ENCODE measurements around the gene SMIM29.
A peak's percentile ranks its signal among the peaks of the same experiment; 100 is the strongest.
"Not testable (repeated sequence)": the region's sequence is repeated elsewhere in the genome, so short reads cannot be mapped to it uniquely, and the experiment has no call there.

SMIM29 gene

GRCh38 chr6:34247481-34248197, 1.2 kb downstream of the SMIM29 start:
- DNase-seq (ENCODE audit: low read depth) = no peak
- peak overlapping the region; percentile 81 for H3K4me3 ChIP-seq (ENCODE audit: low read length)

GRCh38 chr6:34246563-34247391, 2.0 kb downstream of the SMIM29 start:
- no peak for DNase-seq (ENCODE audit: low read depth)
- TF ChIP-seq, protein P1, sequence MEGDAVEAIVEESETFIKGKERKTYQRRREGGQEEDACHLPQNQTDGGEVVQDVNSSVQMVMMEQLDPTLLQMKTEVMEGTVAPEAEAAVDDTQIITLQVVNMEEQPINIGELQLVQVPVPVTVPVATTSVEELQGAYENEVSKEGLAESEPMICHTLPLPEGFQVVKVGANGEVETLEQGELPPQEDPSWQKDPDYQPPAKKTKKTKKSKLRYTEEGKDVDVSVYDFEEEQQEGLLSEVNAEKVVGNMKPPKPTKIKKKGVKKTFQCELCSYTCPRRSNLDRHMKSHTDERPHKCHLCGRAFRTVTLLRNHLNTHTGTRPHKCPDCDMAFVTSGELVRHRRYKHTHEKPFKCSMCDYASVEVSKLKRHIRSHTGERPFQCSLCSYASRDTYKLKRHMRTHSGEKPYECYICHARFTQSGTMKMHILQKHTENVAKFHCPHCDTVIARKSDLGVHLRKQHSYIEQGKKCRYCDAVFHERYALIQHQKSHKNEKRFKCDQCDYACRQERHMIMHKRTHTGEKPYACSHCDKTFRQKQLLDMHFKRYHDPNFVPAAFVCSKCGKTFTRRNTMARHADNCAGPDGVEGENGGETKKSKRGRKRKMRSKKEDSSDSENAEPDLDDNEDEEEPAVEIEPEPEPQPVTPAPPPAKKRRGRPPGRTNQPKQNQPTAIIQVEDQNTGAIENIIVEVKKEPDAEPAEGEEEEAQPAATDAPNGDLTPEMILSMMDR (conservative IDR thresholded peaks at IDR 0.05; ENCODE audit: low read depth, low read length) = peak; percentile 73
- no peak overlapping the region for H3K4me3 ChIP-seq (ENCODE audit: low read length)

More at GRCh38 chr6:34247481-34248197, 1.2 kb downstream of the SMIM29 start:
- TF ChIP-seq, protein P1 (conservative IDR thresholded peaks at IDR 0.05; ENCODE audit: low read depth, low read length) = no peak

- DNase-seq (ENCODE audit: low read depth) = no peak
- TF ChIP-seq, protein P1 (conservative IDR thresholded peaks at IDR 0.05; ENCODE audit: low read depth, low read length) = no peak
Measured at GRCh38 chr6:34246249-34246562, 2.6 kb downstream of the SMIM29 start.

GRCh38 chr6:34245761-34246140, 3.1 kb downstream of the SMIM29 start:
- not testable (repeated sequence) for H3K4me3 ChIP-seq (ENCODE audit: low read length); DNase-seq (ENCODE audit: low read depth)

More at GRCh38 chr6:34246249-34246562, 2.6 kb downstream of the SMIM29 start:
- no peak overlapping the region for H3K4me3 ChIP-seq (ENCODE audit: low read length)

- not testable (repeated sequence) for H3K4me3 ChIP-seq (ENCODE audit: low read length); DNase-seq (ENCODE audit: low read depth)
Measured at GRCh38 chr6:34245032-34245760, 3.6 kb downstream of the SMIM29 start.

- TF ChIP-seq, protein P1 (conservative IDR thresholded peaks at IDR 0.05; ENCODE audit: low read depth, low read length) = peak; percentile 64
- DNase-seq (ENCODE audit: low read depth) = peak; percentile 77
- H3K4me3 ChIP-seq (ENCODE audit: low read length) = no peak overlapping the region
Measured at GRCh38 chr6:34243901-34244884, 4.6 kb downstream of the SMIM29 start.

DNA sequence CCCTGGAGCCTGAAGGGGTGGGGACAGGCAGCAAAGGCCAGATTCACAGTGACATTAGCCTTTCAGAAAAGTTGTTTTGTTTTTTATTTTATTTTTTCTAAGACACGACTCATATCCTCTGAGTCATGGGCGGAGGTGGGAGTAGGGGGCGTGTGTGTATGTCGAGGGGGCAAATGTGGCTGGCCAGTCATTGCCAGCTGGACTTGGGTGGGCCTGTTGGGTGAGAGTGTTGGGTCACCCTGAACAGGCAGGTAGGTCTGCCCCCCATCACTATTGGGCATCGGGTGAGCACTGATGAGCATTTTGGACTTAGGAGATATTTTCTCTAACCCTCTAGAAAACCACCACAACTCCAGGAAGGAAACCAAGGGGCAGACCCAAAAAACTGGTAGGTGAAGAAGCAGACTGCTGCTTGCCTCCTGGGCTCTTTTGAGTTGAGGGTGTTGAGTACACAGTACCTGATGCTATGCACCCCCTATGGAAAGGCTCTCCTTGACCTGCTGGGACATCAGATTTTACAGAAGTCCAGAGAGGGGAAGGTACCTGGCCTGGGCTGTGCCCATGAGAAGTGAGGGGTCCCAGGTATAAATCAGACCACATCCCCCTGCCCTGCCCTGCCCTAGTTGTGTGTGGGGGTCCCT, 5.6 kb downstream of the SMIM29 start:
- TF ChIP-seq, protein P1 (conservative IDR thresholded peaks at IDR 0.05; ENCODE audit: low read depth, low read length) = no peak
- no peak for DNase-seq (ENCODE audit: low read depth)
- no peak overlapping the region for H3K4me3 ChIP-seq (ENCODE audit: low read length)

Measured in retinal pigment epithelial cell (primary cell).